Measurements from ENCODE around the gene ZDHHC19.

ZDHHC19 gene

GRCh38 chr3:196180346-196180745, 30.9 kb downstream of the ZDHHC19 start:
- peaks cover 0 to 4% (median 1%) of the 10 kb centered on the region in 3 experiments for H3K27me3 ChIP-seq (ENCODE audit: control insufficient read depth in 3 of 3, insufficient read depth in 3 of 3, low read depth in 1 of 3, low read length in 3 of 3)
- no peak overlapping the region for H3K23ac ChIP-seq (ENCODE audit: low read depth, low read length, poor library complexity)
- H2AFZ ChIP-seq (ENCODE audit: low read length), result peak overlapping the region; percentile 75
- H2BK5ac ChIP-seq (ENCODE audit: low read length), result no peak overlapping the region
- H3K18ac ChIP-seq (ENCODE audit: low read length), result peak overlapping the region; percentile 31
- no peak overlapping the region for H3K9ac ChIP-seq (ENCODE audit: low read depth, low read length, poor library complexity)
- no peak overlapping the region for H3K4me3 ChIP-seq (ENCODE audit: low read length in 2 of 2)
- no peak overlapping the region for H3K4me2 ChIP-seq (ENCODE audit: insufficient read depth, low read length, poor library complexity, severe bottlenecking)
- no peak for DNase-seq (ENCODE audit: low spot score)
- no peak overlapping the region for H4K8ac ChIP-seq (ENCODE audit: low read depth, low read length)
- H3K79me1 ChIP-seq (ENCODE audit: low read depth, low read length), result no peaks in the 10 kb centered on the region
- H2BK120ac ChIP-seq (ENCODE audit: low read depth, low read length), result no peak overlapping the region
- H4K91ac ChIP-seq (ENCODE audit: low read depth, low read length, poor library complexity), result no peak overlapping the region
- peaks cover 6 to 8% of the 10 kb centered on the region in 2 donors for H3K4me1 ChIP-seq (ENCODE audit: control insufficient read depth in 2 of 2, insufficient read depth in 1 of 2, low read depth in 1 of 2, low read length in 2 of 2)
- no peak overlapping the region for H3K27ac ChIP-seq (replicated peaks; ENCODE audit: low read length)
- H3K9me3 ChIP-seq (replicated peaks in 1 of 2; ENCODE audit: control insufficient read depth in 2 of 2, insufficient read depth in 1 of 2, low read depth in 1 of 2, low read length in 2 of 2), result no peaks in the 10 kb centered on the region
- WGBS, 2 donors (ENCODE audit: extremely low coverage in 2 of 2, insufficient read length in 2 of 2, insufficient replicate concordance in 1 of 2), result no CpG with 5 or more reads among the region's 9 CpGs
- H2BK15ac ChIP-seq (ENCODE audit: low read length), result peak overlapping the region; percentile 12
- H3K4ac ChIP-seq (ENCODE audit: low read length), result no peak overlapping the region
- no peak overlapping the region for H2BK12ac ChIP-seq (ENCODE audit: low read length)
- no peak overlapping the region for H3K14ac ChIP-seq (ENCODE audit: low read length)
- H3K36me3 ChIP-seq (replicated peaks in 1 of 2; ENCODE audit: control insufficient read depth in 2 of 2, insufficient read depth in 2 of 2, low read length in 2 of 2), result no peaks in the 10 kb centered on the region
- peak overlapping the region; percentile 19 for H2AK5ac ChIP-seq (ENCODE audit: low read depth, low read length)

- Histone ChIP-seq H3K36me3 (replicated peaks in 1 of 2; ENCODE audit: control insufficient read depth in 2 of 2, insufficient read depth in 2 of 2, low read length in 2 of 2) (no peaks in the 10 kb centered on the region), H3K79me1 (ENCODE audit: low read depth, low read length) (no peaks in the 10 kb centered on the region), H3K18ac (ENCODE audit: low read length) (peak overlapping the region; percentile 31), H3K14ac (ENCODE audit: low read length) (no peak overlapping the region), H2BK12ac (ENCODE audit: low read length) (no peak overlapping the region), H3K4me1 (ENCODE audit: control insufficient read depth in 2 of 2, insufficient read depth in 1 of 2, low read depth in 1 of 2, low read length in 2 of 2) (peaks cover 6 to 8% of the 10 kb centered on the region in 2 donors), H3K9me3 (replicated peaks in 1 of 2; ENCODE audit: control insufficient read depth in 2 of 2, insufficient read depth in 1 of 2, low read depth in 1 of 2, low read length in 2 of 2) (no peaks in the 10 kb centered on the region), H2BK120ac (ENCODE audit: low read depth, low read length) (no peak overlapping the region), H3K23ac (ENCODE audit: low read depth, low read length, poor library complexity) (no peak overlapping the region), H3K4me3 (ENCODE audit: low read length in 2 of 2) (no peak overlapping the region), H2AK5ac (ENCODE audit: low read depth, low read length) (peak overlapping the region; percentile 19), H3K27me3 (ENCODE audit: control insufficient read depth in 3 of 3, insufficient read depth in 3 of 3, low read depth in 1 of 3, low read length in 3 of 3) (peaks cover 0 to 5% (median 1%) of the 10 kb centered on the region in 3 experiments), H3K4ac (ENCODE audit: low read length) (no peak overlapping the region), H3K4me2 (ENCODE audit: insufficient read depth, low read length, poor library complexity, severe bottlenecking) (no peak overlapping the region), H4K91ac (ENCODE audit: low read depth, low read length, poor library complexity) (no peak overlapping the region), H2AFZ (ENCODE audit: low read length) (peak overlapping the region; percentile 75), H4K8ac (ENCODE audit: low read depth, low read length) (no peak overlapping the region), H3K27ac (replicated peaks; ENCODE audit: low read length) (no peak overlapping the region), H2BK15ac (ENCODE audit: low read length) (peak overlapping the region; percentile 12), H3K9ac (ENCODE audit: low read depth, low read length, poor library complexity) (no peak overlapping the region), H2BK5ac (ENCODE audit: low read length) (no peak overlapping the region)
- WGBS, 2 donors (ENCODE audit: extremely low coverage in 2 of 2, insufficient read length in 2 of 2, insufficient replicate concordance in 1 of 2), result no CpG with 5 or more reads among the region's 24 CpGs
- DNase-seq (ENCODE audit: low spot score), result no peak
Observed at GRCh38 chr3:196179380-196180308, 31.6 kb downstream of the ZDHHC19 start.

- H3K23ac ChIP-seq (ENCODE audit: low read depth, low read length, poor library complexity), result no peak overlapping the region
- no peak for DNase-seq (ENCODE audit: low spot score)
- H4K91ac ChIP-seq (ENCODE audit: low read depth, low read length, poor library complexity), result no peak overlapping the region
- no peaks in the 10 kb centered on the region for H3K79me1 ChIP-seq (ENCODE audit: low read depth, low read length)
- peaks cover 6 to 8% of the 10 kb centered on the region in 2 donors for H3K4me1 ChIP-seq (ENCODE audit: control insufficient read depth in 2 of 2, insufficient read depth in 1 of 2, low read depth in 1 of 2, low read length in 2 of 2)
- no peak overlapping the region for H3K4me3 ChIP-seq (ENCODE audit: low read length in 2 of 2)
- H4K8ac ChIP-seq (ENCODE audit: low read depth, low read length), result no peak overlapping the region
- no peak overlapping the region for H3K27ac ChIP-seq (replicated peaks; ENCODE audit: low read length)
- no peaks in the 10 kb centered on the region for H3K36me3 ChIP-seq (replicated peaks in 1 of 2; ENCODE audit: control insufficient read depth in 2 of 2, insufficient read depth in 2 of 2, low read length in 2 of 2)
- no peak overlapping the region for H3K9ac ChIP-seq (ENCODE audit: low read depth, low read length, poor library complexity)
- H2AK5ac ChIP-seq (ENCODE audit: low read depth, low read length), result no peak overlapping the region
- no peaks in the 10 kb centered on the region for H3K9me3 ChIP-seq (replicated peaks in 1 of 2; ENCODE audit: control insufficient read depth in 2 of 2, insufficient read depth in 1 of 2, low read depth in 1 of 2, low read length in 2 of 2)
- H2AFZ ChIP-seq (ENCODE audit: low read length), result peak overlapping the region; percentile 75
- H3K14ac ChIP-seq (ENCODE audit: low read length), result no peak overlapping the region
- no peak overlapping the region for H3K4me2 ChIP-seq (ENCODE audit: insufficient read depth, low read length, poor library complexity, severe bottlenecking)
- WGBS, 2 donors (ENCODE audit: extremely low coverage in 2 of 2, insufficient read length in 2 of 2, insufficient replicate concordance in 1 of 2), result no CpG with 5 or more reads among the region's 6 CpGs
- H2BK15ac ChIP-seq (ENCODE audit: low read length), result no peak overlapping the region
- H2BK5ac ChIP-seq (ENCODE audit: low read length), result no peak overlapping the region
- no peak overlapping the region for H3K4ac ChIP-seq (ENCODE audit: low read length)
- no peak overlapping the region for H2BK12ac ChIP-seq (ENCODE audit: low read length)
- H3K27me3 ChIP-seq (ENCODE audit: control insufficient read depth in 3 of 3, insufficient read depth in 3 of 3, low read depth in 1 of 3, low read length in 3 of 3), result peaks cover 0 to 5% (median 1%) of the 10 kb centered on the region in 3 experiments
- no peak overlapping the region for H2BK120ac ChIP-seq (ENCODE audit: low read depth, low read length)
- no peak overlapping the region for H3K18ac ChIP-seq (ENCODE audit: low read length)
Observed at GRCh38 chr3:196178993-196179379, 32.2 kb downstream of the ZDHHC19 start.

GRCh38 chr3:196177967-196178366, 33.2 kb downstream of the ZDHHC19 start:
- Histone ChIP-seq H4K8ac (ENCODE audit: low read depth, low read length) (no peak overlapping the region), H2BK120ac (ENCODE audit: low read depth, low read length) (no peak overlapping the region), H3K4me2 (ENCODE audit: insufficient read depth, low read length, poor library complexity, severe bottlenecking) (no peak overlapping the region), H2BK5ac (ENCODE audit: low read length) (no peak overlapping the region), H3K4me3 (ENCODE audit: low read length in 2 of 2) (no peak overlapping the region), H3K9ac (ENCODE audit: low read depth, low read length, poor library complexity) (no peak overlapping the region), H3K27me3 (ENCODE audit: control insufficient read depth in 3 of 3, insufficient read depth in 3 of 3, low read depth in 1 of 3, low read length in 3 of 3) (peaks cover 0 to 5% (median 1%) of the 10 kb centered on the region in 3 experiments), H3K9me3 (replicated peaks in 1 of 2; ENCODE audit: control insufficient read depth in 2 of 2, insufficient read depth in 1 of 2, low read depth in 1 of 2, low read length in 2 of 2) (no peaks in the 10 kb centered on the region), H2BK15ac (ENCODE audit: low read length) (no peak overlapping the region), H3K36me3 (replicated peaks in 1 of 2; ENCODE audit: control insufficient read depth in 2 of 2, insufficient read depth in 2 of 2, low read length in 2 of 2) (no peaks in the 10 kb centered on the region), H3K79me1 (ENCODE audit: low read depth, low read length) (no peaks in the 10 kb centered on the region), H2BK12ac (ENCODE audit: low read length) (no peak overlapping the region), H4K91ac (ENCODE audit: low read depth, low read length, poor library complexity) (no peak overlapping the region), H2AFZ (ENCODE audit: low read length) (no peak overlapping the region), H2AK5ac (ENCODE audit: low read depth, low read length) (no peak overlapping the region), H3K4me1 (ENCODE audit: control insufficient read depth in 2 of 2, insufficient read depth in 1 of 2, low read depth in 1 of 2, low read length in 2 of 2) (peaks cover 6 to 8% of the 10 kb centered on the region in 2 donors), H3K23ac (ENCODE audit: low read depth, low read length, poor library complexity) (no peak overlapping the region), H3K18ac (ENCODE audit: low read length) (no peak overlapping the region), H3K4ac (ENCODE audit: low read length) (no peak overlapping the region), H3K14ac (ENCODE audit: low read length) (no peak overlapping the region), H3K27ac (replicated peaks; ENCODE audit: low read length) (no peak overlapping the region)
- no CpG with 5 or more reads among the region's 4 CpGs for WGBS, 2 donors (ENCODE audit: extremely low coverage in 2 of 2, insufficient read length in 2 of 2, insufficient replicate concordance in 1 of 2)
- DNase-seq (ENCODE audit: low spot score), result no peak

Measured in neuronal stem cell (in vitro differentiated cells).